T follicular helper cell (primary cell): ENCODE data around the gene MC5R.

ENCODE experiments used
- DNase-seq: peaks from one replicate; pipeline ENCODE4 v3.0.0-alpha.2; 2020; ENCODE audit warnings: low read depth
- total RNA-seq, 2 experiments: gene quantifications; one replicate each; lab custom pipeline; 2026; lab: John Stamatoyannopoulos, UW

Gene MC5R
- total RNA-seq = 0 to 0.12 reads per million in 2 experiments

- DNase-seq = peak; percentile 47
Observed at GRCh38 chr18:13823707-13824395, at the start of gene MC5R. MC5R (plus strand) TSS chr18:13824149; CDS start chr18:13825766, 1,617 bp downstream.

GRCh38 chr18:13775058-13775457 is 48.9 kb upstream of the MC5R start:
- no peak for DNase-seq

- DNase-seq = no peak
Observed at GRCh38 chr18:13791181-13791580, 32.8 kb upstream of the MC5R start.

- DNase-seq = no peak
Observed at GRCh38 chr18:13793819-13794218, 30.1 kb upstream of the MC5R start.

GRCh38 chr18:13796515-13796914 is 27.4 kb upstream of the MC5R start:
- no peak for DNase-seq

GRCh38 chr18:13797157-13797611 is 26.8 kb upstream of the MC5R start:
- DNase-seq = no peak

GRCh38 chr18:13799396-13799795 is 24.6 kb upstream of the MC5R start:
- DNase-seq = no peak

- DNase-seq = peak; percentile 10
Observed at GRCh38 chr18:13800505-13801259, 23.3 kb upstream of the MC5R start.

GRCh38 chr18:13801260-13801601 is 22.7 kb upstream of the MC5R start:
- DNase-seq = no peak

GRCh38 chr18:13804305-13804704 is 19.6 kb upstream of the MC5R start:
- no peak for DNase-seq

- no peak for DNase-seq
Observed at GRCh38 chr18:13808294-13809042, 15.5 kb upstream of the MC5R start.

GRCh38 chr18:13809043-13809430 is 14.9 kb upstream of the MC5R start:
- DNase-seq = no peak

- no peak for DNase-seq
Observed at GRCh38 chr18:13809531-13810255, 14.3 kb upstream of the MC5R start.

- DNase-seq = no peak
Observed at GRCh38 chr18:13810950-13811485, 12.9 kb upstream of the MC5R start.

- no peak for DNase-seq
Observed at GRCh38 chr18:13811993-13812392, 12.0 kb upstream of the MC5R start.

- peak; percentile 25 for DNase-seq
Observed at GRCh38 chr18:13813271-13813849, 10.6 kb upstream of the MC5R start.

- DNase-seq = no peak
Observed at GRCh38 chr18:13826209-13826608, 2.3 kb downstream of the MC5R start.

GRCh38 chr18:13831864-13832508 is 8.0 kb downstream of the MC5R start:
- DNase-seq = no peak

- DNase-seq = no peak
Observed at GRCh38 chr18:13834496-13835015, 10.6 kb downstream of the MC5R start.

GRCh38 chr18:13835202-13835601 is 11.3 kb downstream of the MC5R start:
- DNase-seq = no peak

GRCh38 chr18:13836559-13836958 is 12.6 kb downstream of the MC5R start:
- DNase-seq = no peak
